GM21381 (cell line): ENCODE data around the gene METTL21C.

ENCODE experiments used
- ATAC-seq: cut with Tn5 transposase; IDR thresholded peaks from one replicate; pipeline ENCODE4 v1.9.1; 2021; ENCODE audit warnings: mild to moderate bottlenecking, moderate library complexity; ENCODE audit not compliant: unreplicated experiment

Gene METTL21C

GRCh38 chr13:102667911-102668310 lies 26.9 kb downstream of the METTL21C start:
- no peak for ATAC-seq

- ATAC-seq: no peak
These were observed 27.8 kb downstream of the METTL21C start for GRCh38 chr13:102667023-102667422.

GRCh38 chr13:102659168-102659713 lies 35.6 kb downstream of the METTL21C start:
- no peak for ATAC-seq

- no peak for ATAC-seq
These were observed 36.2 kb downstream of the METTL21C start for GRCh38 chr13:102658660-102659059.

- ATAC-seq: no peak
These were observed 37.2 kb downstream of the METTL21C start for GRCh38 chr13:102657630-102658029.

DNA sequence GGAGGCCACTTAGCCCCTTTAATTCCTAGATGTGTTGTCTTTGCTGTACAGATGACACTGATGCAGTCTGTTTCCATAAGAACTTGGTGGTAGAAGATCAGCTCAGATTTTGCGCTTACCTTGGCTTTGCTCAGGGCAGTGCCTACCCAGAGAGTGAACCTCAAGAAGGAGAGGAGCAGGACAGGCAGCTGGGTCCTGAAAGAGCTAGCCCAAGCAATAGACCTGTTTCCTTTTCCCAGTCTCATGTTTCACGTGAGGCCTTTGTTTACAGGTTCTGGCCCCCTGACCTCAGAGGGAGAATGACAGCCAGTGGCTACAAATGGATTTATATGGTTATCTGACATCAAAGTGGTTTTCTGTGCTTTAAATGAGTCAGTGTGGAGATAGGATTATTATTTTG lies 40.1 kb downstream of the METTL21C start:
- ATAC-seq: no peak

- no peak for ATAC-seq
These were observed 43.0 kb downstream of the METTL21C start for GRCh38 chr13:102651892-102652291.

GRCh38 chr13:102651392-102651791 lies 43.5 kb downstream of the METTL21C start:
- no peak for ATAC-seq

GRCh38 chr13:102650444-102650843 lies 44.4 kb downstream of the METTL21C start:
- ATAC-seq: no peak

- no peak for ATAC-seq
These were observed 46.8 kb downstream of the METTL21C start for GRCh38 chr13:102648046-102648445.

DNA sequence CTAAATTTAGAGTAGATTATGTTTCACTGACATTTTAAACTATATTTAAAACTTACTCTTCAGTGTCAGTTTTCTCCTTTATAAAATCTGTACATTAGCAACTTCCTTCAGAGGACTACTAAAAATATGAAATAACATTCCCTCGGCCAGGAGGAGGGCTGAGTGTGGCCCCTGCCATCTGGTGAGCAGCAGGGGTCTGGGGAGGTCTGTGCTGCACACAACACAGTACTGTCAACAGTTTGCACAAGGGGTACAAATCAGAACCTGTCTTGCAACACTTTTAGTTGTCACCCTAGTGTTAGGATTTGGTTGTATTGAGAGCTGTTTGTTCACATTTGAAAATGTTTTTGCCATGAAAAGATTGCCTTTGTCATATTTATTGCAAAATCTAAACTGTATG lies 49.1 kb downstream of the METTL21C start:
- no peak for ATAC-seq

DNA sequence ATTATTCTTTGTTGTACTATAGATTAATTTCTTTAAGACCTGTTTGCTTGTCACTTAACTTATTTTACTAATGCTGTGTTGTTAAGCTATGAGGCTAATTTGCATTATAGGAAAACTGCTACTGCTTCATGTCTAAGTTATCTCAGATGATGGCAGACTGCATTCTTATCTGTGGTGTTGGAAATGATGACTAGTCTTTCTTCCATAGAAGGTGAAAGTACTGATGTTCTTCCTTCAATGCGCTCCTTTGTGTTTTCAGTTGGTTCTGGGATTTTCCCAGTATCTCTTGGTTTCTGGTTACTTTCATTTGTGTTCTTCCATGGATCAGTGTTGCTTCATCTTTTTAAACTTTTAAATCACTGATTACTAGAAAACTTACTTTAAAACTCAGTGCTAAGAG lies 51.2 kb downstream of the METTL21C start:
- no peak for ATAC-seq

- ATAC-seq: no peak
These were observed 52.4 kb downstream of the METTL21C start for GRCh38 chr13:102642475-102642874.

GRCh38 chr13:102642029-102642428 lies 52.8 kb downstream of the METTL21C start:
- ATAC-seq: no peak

DNA sequence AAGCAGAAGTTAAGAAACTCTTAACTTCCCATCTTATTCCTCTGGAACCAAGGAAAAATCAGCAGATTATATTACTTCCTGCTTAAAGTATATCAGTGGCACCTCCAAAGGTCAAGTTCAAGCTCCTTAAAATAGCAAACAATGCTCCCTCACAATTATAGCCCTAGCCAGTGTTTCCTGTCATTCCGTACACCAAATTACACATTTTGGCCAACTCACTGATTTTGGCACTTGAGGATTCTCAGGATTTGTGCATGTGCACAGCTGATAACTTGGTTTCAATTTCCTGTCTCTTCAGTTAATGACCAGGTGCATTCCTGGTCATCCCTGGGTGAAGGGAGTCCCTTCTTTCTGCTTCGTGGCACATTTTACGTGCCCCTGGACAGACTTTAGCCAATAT lies 56.1 kb downstream of the METTL21C start:
- no peak for ATAC-seq
